Caco-2 (cell line): ENCODE results near the gene NLRP12. TPM values are rescaled to one million over a fixed set of nuclear protein-coding genes. Genes with fewer than 3 reads are reported as not detected.
"Not testable (repeated sequence)": the region's sequence is repeated elsewhere in the genome, so short reads cannot be mapped to it uniquely, and the experiment has no call there.

Experiments
- BruUV-seq: library from RNA; stranded (reverse); fragments of 400-500 nt; replicated peaks from 2 replicates; lab custom pipeline; 2021; lab: Mats Ljungman, UMichigan
- CTCF ChIA-PET: fragments of 300-600 bp; sonication (Branson Sonifier 250); formaldehyde crosslinking; loops from one replicate; lab custom pipeline; 2022; ENCODE audit warnings: antibody characterized with exemption; lab: Charles Lee
- POLR2A ChIA-PET: fragments of 300-600 bp; sonication (Branson Sonifier 250); formaldehyde crosslinking; loops from one replicate; lab custom pipeline; 2022; ENCODE audit warnings: antibody characterized with exemption; lab: Charles Lee
- DNase-seq, 2 experiments: peaks; one replicate each; pipeline versions ENCODE4 v3.0.0 to v3.0.0-alpha.2; 2020 to 2022
- H3K27me3 ChIP-seq: replicated peaks from 2 replicates; pipeline ENCODE4 v1.6.0; 2011; ENCODE audit warnings: low read length; ENCODE audit not compliant: control insufficient read depth, insufficient read depth
- H3K36me3 ChIP-seq: 2 replicates; pipeline ENCODE4 v1.5.1; 2011; ENCODE audit warnings: low read length; ENCODE audit not compliant: control insufficient read depth, insufficient read depth
- H3K4me1 ChIP-seq: fragments of 250-450 bp; sonication (Bioruptor Pico); 2 replicates; pipeline ENCODE4 v1.5.1; 2020; ENCODE audit warnings: mild to moderate bottlenecking
- H3K4me3 ChIP-seq: 2 replicates; pipeline ENCODE4 v1.5.1; 2011; ENCODE audit warnings: low read depth, mild to moderate bottlenecking, control low read depth, low read length
- H3K9me3 ChIP-seq: fragments of 250-450 bp; sonication (Bioruptor Pico); 2 replicates; pipeline ENCODE4 v1.5.1; 2020; ENCODE audit warnings: mild to moderate bottlenecking, moderate library complexity
- H3K27ac Mint-ChIP-seq: one replicate; pipeline ENCODE4 v1.8.0; 2022; ENCODE audit warnings: mixed read lengths; ENCODE audit not compliant: unreplicated experiment
- H3K27me3 Mint-ChIP-seq: one replicate; pipeline ENCODE4 v1.8.0; 2022; ENCODE audit warnings: mixed read lengths; ENCODE audit not compliant: insufficient read depth, unreplicated experiment
- H3K36me3 Mint-ChIP-seq: one replicate; pipeline ENCODE4 v1.8.0; 2022; ENCODE audit warnings: mild to moderate bottlenecking, mixed read lengths; ENCODE audit not compliant: insufficient read depth, unreplicated experiment
- H3K4me1 Mint-ChIP-seq: one replicate; pipeline ENCODE4 v1.8.0; 2022; ENCODE audit warnings: low read depth, mixed read lengths; ENCODE audit not compliant: unreplicated experiment
- H3K4me3 Mint-ChIP-seq: one replicate; pipeline ENCODE4 v1.8.0; 2022; ENCODE audit warnings: mild to moderate bottlenecking, moderate library complexity, mixed read lengths; ENCODE audit not compliant: unreplicated experiment
- H3K9me3 Mint-ChIP-seq: one replicate; pipeline ENCODE4 v1.8.0; 2022; ENCODE audit warnings: mixed read lengths; ENCODE audit not compliant: unreplicated experiment
- intact Hi-C: fragments of 100-400 bp; cut with micrococcal nuclease; formaldehyde crosslinking; loops from one replicate; pipeline ENCODE4 v1.10.0; 2022; ENCODE audit not compliant: unreplicated experiment
- total RNA-seq: library from RNA; stranded (reverse); gene quantifications from 2 replicates; pipeline ENCODE4 v1.2.3, GENCODE V29; 2022
- TF ChIP-seq, protein P1 (sequence below), 2 experiments: fragments of 200-600 bp in 1 of 2; IDR thresholded peaks; 1 replicate in 1 of 2; 2 replicates in 1 of 2; pipeline versions ENCODE4 v1.5.1 to v1.8.0; 2011 to 2022; ENCODE audit warnings: antibody characterized with exemption in 1 of 2, control low read depth in 1 of 2, inconsistent platforms in 1 of 2, low read depth in 1 of 2, low read length in 1 of 2, mild to moderate bottlenecking in 1 of 2, moderate library complexity in 1 of 2; ENCODE audit not compliant: insufficient read depth in 1 of 2, severe bottlenecking in 1 of 2, unreplicated experiment in 1 of 2

NLRP12 gene
- total RNA-seq, 1 experiment from 2014 or later: not detected

DNA sequence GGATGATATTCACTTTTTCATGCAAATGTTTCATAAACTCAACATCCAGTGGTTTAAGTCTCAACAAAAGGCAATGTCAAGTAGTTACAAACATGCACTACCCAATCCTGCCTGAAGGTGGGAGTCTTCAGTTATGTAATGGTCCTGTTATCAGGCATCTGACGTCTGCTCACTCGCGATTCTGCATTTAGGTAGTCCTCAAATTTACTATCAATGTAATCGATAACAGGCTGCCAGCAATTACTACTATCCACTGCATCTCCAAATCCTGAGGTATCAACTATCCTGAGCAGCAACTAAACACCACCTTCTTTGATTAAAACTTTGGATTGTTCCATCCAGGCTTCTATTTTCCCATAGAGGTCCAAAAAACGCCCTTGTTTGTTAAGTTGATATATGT, 51.2 kb downstream of the NLRP12 start:
- peak overlapping the region; percentile 74 for H3K27ac Mint-ChIP-seq
- BruUV-seq: no TSS peak
- intact Hi-C loops: loop anchor here (1.0 to 5.0 kb wide), 2 partner anchors 20 to 109 kb away; partner anchors contain the start of gene PRKCG
- no peaks in the 10 kb centered on the region for H3K36me3 ChIP-seq
- H3K9me3 ChIP-seq: peaks cover 10% of the 10 kb centered on the region
- peaks cover 10% of the 10 kb centered on the region for H3K9me3 Mint-ChIP-seq
- peak overlapping the region; percentile 56 for H3K4me3 Mint-ChIP-seq
- H3K27me3 ChIP-seq: no peaks in the 10 kb centered on the region
- peaks cover 40% of the 10 kb centered on the region for H3K36me3 Mint-ChIP-seq
- CTCF ChIA-PET: interaction anchor here (0.6 to 3.1 kb wide), 3 partner anchors 20 to 945 kb away, joined by 4 to 25 read pairs (median 10); no protein-coding TSS in a partner anchor
- peak; percentile 73 to 79 for DNase-seq
- H3K4me1 ChIP-seq: peaks cover 61% of the 10 kb centered on the region
- H3K27me3 Mint-ChIP-seq: no peaks in the 10 kb centered on the region
- peaks cover 44% of the 10 kb centered on the region for H3K4me1 Mint-ChIP-seq
- TF ChIP-seq, protein P1, sequence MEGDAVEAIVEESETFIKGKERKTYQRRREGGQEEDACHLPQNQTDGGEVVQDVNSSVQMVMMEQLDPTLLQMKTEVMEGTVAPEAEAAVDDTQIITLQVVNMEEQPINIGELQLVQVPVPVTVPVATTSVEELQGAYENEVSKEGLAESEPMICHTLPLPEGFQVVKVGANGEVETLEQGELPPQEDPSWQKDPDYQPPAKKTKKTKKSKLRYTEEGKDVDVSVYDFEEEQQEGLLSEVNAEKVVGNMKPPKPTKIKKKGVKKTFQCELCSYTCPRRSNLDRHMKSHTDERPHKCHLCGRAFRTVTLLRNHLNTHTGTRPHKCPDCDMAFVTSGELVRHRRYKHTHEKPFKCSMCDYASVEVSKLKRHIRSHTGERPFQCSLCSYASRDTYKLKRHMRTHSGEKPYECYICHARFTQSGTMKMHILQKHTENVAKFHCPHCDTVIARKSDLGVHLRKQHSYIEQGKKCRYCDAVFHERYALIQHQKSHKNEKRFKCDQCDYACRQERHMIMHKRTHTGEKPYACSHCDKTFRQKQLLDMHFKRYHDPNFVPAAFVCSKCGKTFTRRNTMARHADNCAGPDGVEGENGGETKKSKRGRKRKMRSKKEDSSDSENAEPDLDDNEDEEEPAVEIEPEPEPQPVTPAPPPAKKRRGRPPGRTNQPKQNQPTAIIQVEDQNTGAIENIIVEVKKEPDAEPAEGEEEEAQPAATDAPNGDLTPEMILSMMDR (IDR thresholded peaks at IDR 0.05; ENCODE audit: insufficient read depth in 1 of 2, low read depth in 1 of 2, low read length in 1 of 2, severe bottlenecking in 1 of 2, unreplicated experiment in 1 of 2): peak; percentile 53 to 66
- POLR2A ChIA-PET: no interaction called here
- H3K4me3 ChIP-seq: no peak overlapping the region

DNA sequence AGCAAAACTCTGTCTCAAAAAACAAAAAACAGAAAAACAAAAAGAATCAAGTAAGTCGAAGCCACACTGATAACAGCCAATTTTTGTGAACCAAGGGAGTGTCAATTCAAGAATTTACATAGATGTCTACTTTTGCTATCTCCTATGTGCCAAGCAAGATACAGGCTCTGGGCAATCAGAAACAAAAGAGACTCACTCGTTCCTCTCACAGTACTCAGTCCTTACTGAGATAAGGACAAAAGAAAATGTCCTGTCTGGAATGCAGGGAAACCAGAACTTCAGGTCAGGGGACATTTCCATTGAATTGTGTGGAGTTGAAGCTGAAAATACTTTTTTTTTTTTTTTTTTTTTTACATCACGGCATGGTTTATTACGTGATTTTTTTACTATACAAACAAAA, 53.0 kb downstream of the NLRP12 start:
- Histone ChIP-seq H3K4me3 (no peak overlapping the region), H3K9me3 (peaks cover 13% of the 10 kb centered on the region), H3K36me3 (no peaks in the 10 kb centered on the region), H3K4me1 (peaks cover 61% of the 10 kb centered on the region), H3K27me3 (no peaks in the 10 kb centered on the region)
- intact Hi-C loops: loop anchor here (5.0 kb wide), 1 partner anchor 111 kb away; the partner anchor contains the start of gene PRKCG
- Mint-ChIP-seq H3K27ac (peak overlapping the region; percentile 88), H3K4me1 (peaks cover 37% of the 10 kb centered on the region), H3K27me3 (no peaks in the 10 kb centered on the region), H3K36me3 (peaks cover 33% of the 10 kb centered on the region), H3K9me3 (peaks cover 24% of the 10 kb centered on the region), H3K4me3 (peak overlapping the region; percentile 55)
- POLR2A ChIA-PET: interaction anchor here (0.6 kb wide), 1 partner anchor 28 kb away, joined by 5 read pairs; no protein-coding TSS in a partner anchor
- TF ChIP-seq, protein P1 (IDR thresholded peaks at IDR 0.05; ENCODE audit: insufficient read depth in 1 of 2, low read depth in 1 of 2, low read length in 1 of 2, severe bottlenecking in 1 of 2, unreplicated experiment in 1 of 2): no peak
- DNase-seq: peak; percentile 83 to 86
- BruUV-seq: no TSS peak
- CTCF ChIA-PET: interaction anchor here (0.6 to 2.1 kb wide), 2 partner anchors 22 to 108 kb away, joined by 4 to 10 read pairs; no protein-coding TSS in a partner anchor

DNA sequence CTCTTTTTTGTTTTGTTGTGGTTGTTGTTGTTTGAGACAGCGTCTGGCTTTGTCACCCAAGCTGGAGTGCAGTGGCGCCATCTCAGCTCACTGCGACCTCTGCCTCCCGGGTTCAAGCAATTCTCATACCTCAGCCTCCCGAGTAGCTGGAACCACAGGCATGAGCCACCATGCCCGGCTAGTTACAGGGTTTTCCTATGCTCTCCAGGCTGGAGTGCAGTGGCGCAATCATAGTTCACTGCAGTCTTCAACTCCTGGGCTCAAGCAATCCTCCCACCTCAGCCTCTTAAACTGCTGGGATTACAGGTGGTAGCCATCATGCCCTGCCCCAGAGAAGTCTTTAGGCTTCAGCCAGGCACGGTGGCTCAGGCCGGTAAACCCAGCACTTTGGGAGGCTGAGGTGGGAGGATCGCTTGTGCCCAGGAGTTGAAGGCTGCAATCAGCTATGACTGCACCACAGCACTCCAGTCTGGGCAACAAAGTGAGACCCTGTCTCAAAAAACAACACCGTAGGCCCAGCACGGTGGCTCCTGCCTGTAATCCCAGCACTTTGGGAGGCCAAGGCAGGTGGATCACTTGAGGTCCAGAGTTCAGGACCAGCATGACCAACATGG, 54.3 kb downstream of the NLRP12 start:
- H3K4me3 Mint-ChIP-seq, H3K4me3 ChIP-seq, H3K27me3 ChIP-seq, H3K36me3 ChIP-seq, BruUV-seq, DNase-seq, POLR2A ChIA-PET, H3K27me3 Mint-ChIP-seq: not testable (repeated sequence)
- intact Hi-C loops: loop anchor here (5.0 kb wide), 1 partner anchor 112 kb away; the partner anchor contains the start of gene PRKCG
- peaks cover 13% of the 10 kb centered on the region for H3K9me3 ChIP-seq
- Mint-ChIP-seq H3K36me3 (peaks cover 31% of the 10 kb centered on the region), H3K9me3 (peaks cover 34% of the 10 kb centered on the region), H3K4me1 (peaks cover 30% of the 10 kb centered on the region), H3K27ac (peak overlapping the region; percentile 77)
- H3K4me1 ChIP-seq: peaks cover 50% of the 10 kb centered on the region
- CTCF ChIA-PET: interaction anchor here (1.1 kb wide), 1 partner anchor 111 kb away, joined by 3 read pairs; no protein-coding TSS in a partner anchor
